CD4-positive, alpha-beta T cell treated with Interleukin-6 for 4 hours (primary cell): ENCODE measurements around the gene S100A14.
A peak's percentile ranks its signal among the peaks of the same experiment; 100 is the strongest.

Experiments
- DNase-seq: peaks from one replicate; pipeline ENCODE4 v3.0.0-alpha.2; 2020; ENCODE audit warnings: mixed read lengths

S100A14 gene

DNA sequence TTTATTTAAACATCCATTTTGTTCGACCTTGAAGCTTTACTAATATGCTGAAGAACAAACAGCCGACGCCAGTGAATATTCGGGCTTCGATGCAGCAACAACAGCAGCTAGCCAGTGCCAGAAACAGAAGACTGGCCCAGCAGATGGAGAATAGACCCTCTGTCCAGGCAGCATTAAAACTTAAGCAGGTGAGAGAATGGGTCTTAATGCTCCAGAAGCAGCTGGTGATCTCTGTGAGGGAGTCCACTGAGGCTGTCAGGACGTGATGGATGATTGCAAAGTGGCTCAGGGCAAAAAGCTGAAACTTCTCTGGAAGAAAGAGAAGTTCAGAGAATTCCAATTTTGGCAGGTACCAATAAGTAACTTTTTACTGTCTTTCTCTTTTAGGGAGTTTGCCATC lies 22.1 kb upstream of the S100A14 start:
- DNase-seq, result no peak

DNA sequence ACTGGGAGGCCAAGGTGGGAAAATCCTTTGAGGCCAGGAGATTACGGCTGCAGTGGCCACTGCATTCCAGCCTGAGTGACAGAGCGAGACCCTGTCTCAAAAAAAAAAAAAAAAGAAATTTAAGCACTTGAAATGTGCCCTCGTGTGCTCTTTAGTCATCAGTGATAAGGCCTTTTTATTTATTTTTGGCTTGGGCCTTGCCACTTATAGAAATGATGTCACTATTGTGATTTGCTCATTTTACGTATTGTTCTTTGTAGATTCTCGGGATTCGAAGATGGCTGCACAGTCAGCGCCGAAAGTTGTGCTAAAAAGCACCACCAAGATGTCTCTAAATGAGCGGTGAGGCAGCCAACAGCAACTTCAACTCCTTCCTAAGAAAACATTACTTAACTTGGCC lies 20.2 kb upstream of the S100A14 start:
- no peak for DNase-seq

- no peak for DNase-seq
These were observed 19.7 kb upstream of the S100A14 start for GRCh38 chr1:153635872-153636271.

- peak; percentile 94 for DNase-seq
These were observed 17.9 kb upstream of the S100A14 start, which contains the start of gene CHTOP for GRCh38 chr1:153633754-153634665. Gene CHTOP (plus strand): TSS chr1:153634066. CDS start chr1:153636589, 2,523 bp downstream.

DNA sequence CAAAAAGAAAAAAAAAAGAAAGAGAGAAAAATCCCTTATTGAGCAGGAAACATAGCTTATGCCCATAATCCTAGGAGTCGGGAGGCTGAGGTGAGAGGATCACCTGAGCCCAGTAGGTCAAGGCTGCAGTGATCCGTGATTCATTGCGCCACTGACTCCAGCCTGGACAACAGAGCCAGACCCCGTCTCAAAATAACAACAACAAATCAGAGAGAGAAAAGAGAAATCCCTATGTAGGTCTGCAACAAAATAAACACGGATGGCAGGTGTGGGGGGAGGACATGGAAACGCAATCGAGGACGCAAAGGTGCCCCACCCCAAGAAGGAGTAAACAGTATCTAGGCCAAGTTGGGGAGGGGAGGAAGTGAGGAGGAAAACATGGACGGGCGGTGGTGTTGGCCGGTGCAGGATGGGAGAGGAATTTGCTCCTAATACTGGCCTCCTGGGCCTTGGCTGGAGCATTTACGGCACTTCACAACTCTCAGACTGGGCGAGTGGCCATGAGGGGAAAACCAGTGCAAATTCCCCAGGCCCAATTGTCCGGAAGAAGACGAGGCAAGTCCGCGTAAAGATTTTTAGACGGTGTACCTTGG lies 17.1 kb upstream of the S100A14 start:
- DNase-seq, result no peak

DNA sequence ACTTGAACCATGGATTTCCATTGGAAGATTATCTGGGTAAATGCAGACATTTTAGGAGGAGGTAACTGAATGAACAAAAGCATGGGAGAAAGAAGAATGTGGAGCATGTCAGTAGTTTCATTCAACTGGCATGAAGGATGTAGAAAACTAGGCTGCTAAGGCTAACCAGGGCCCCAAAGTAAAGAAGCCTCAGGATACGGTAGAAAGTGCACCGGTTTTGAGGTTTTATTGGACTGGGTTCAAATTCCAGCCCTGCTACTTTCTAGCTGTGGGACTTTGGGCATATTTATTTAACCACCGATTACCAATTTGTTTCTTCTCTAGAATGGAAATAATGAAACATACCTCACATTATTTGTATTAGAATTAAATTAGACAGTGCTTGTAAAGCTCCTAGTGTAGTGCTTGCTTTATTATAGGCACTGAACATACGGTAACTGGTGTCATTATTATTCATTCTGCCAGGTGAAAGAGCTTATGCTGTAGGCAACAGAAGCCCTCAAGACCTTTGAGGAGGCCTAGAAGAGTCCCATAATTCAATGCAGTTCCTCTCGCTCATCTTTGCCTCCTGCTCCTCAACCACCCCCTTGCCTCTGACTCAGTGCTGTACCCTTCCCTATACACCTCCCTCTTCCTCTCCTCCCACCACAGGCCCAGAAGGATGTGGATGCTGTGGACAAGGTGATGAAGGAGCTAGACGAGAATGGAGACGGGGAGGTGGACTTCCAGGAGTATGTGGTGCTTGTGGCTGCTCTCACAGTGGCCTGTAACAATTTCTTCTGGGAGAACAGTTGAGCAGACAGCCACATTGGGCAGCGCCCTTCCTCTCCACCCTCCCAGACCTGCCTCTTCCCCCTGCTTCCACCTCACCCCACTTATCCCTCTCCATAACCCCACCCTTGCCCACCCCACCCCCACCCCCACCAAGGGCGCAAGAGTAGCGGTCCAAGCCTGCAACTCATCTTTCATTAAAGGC lies 15.2 kb upstream of the S100A14 start:
- DNase-seq, result no peak

- no peak for DNase-seq
These were observed 14.3 kb upstream of the S100A14 start for GRCh38 chr1:153630384-153630783.

GRCh38 chr1:153629971-153630370 lies 13.8 kb upstream of the S100A14 start:
- no peak for DNase-seq

- DNase-seq, result no peak
These were observed 13.2 kb upstream of the S100A14 start for GRCh38 chr1:153629343-153629665.

- DNase-seq, result no peak
These were observed 12.7 kb upstream of the S100A14 start for GRCh38 chr1:153628638-153629342.

DNA sequence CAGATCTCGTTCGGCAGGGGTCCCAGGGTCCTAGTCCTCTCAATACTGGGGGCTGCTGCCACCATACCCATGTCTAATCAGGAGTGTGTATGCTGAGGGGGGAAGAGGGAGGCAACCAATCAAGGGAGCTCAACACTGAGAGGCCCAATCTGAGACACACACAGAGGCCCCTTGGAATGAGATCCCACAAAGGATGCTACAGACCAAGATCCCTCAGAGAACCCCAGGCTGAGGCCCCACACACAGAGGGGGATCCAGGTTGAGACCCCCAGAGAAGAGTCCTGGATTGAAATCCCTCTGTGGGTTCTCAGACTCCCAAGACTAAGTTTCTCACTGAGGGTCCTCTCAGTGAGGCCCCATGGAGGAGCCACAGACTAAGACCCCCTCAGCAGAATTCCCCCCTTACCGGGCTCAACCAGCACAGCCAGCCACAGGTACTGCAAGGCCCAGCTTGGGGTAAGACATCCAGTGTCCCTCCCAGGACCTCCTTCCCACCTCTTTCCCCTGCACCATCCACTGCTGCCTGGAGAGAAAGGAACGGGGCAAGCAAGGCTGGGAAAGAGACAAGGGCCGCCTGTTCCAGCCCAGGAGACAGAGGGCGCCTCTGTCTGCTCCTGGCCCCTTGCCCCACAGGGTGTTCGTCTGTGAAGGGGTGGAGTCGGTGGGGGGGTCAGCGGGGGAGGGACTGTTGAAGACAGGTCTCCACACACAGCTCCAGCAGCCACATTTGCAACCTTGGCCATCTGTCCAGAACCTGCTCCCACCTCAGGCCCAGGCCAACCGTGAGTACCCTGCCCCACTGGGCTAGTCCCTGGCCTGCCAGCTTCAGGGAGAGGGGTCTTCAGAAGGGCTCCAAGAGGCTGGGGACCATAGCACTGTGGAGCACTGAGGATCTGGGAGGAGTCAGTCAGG lies 11.8 kb upstream of the S100A14 start, which contains the start of gene S100A1:
Gene S100A1, plus strand, starts transcription at position 720 of the 912 bp plus-strand sequence. CDS start 2,088 bp downstream, outside the sequence.
- no peak for DNase-seq

GRCh38 chr1:153626904-153627714 lies 11.0 kb upstream of the S100A14 start, which contains the start of gene S100A13:
Gene S100A13 (minus strand): TSS chr1:153627505. CDS start chr1:153626472, 1,033 bp downstream.
- DNase-seq, result no peak

DNA sequence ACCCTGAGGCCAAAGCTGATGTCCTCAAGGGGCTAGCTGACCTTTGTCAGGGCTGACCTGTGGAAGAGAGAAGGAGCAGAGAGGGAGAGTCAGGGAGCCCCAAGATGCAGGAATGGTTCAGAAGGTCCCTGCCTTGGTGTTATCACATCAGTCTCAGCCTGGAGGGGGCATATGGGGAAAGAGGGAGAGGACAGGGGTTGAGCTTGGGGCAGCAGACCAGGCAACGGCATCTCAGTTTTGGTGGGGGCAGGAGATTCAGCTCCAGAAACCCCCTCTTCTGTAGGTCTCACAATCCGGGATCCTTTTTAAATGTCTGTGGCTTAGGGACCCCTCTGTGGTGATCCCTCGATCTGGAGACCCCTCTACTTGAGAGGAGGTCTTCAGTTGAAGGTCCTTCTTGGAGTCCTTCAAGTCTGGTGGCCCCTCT lies 10.4 kb upstream of the S100A14 start:
- DNase-seq, result no peak

DNA sequence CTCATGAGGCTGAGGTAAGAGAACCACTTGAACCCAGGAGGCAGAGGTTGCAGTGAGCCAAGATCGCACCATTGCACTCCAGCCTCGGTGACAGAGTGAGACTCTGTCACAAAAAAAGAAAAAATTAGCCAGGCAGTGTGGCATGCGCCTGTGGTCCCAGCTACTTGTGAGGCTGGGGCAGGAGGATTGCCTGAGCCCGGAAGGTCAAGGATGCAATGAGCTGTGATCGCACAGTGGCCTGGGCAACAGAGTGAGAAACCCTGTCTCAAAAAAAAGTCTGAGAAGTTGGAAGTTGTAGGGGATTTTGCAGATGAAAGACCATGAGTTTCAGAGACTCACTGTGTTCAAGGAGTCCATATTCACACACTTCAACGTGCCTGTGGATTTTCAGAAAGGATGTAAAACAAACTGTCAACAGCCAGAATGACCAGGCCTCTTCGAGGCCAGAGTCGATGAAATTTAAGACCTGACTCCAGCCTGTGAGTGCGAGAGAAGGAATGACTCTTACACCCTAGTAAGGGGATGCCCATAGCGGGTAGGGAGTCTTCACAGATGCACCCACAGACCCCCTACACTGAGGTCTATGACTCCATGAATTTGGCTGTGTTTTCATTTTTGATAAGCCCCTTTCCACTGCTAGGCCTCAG lies 9.0 kb upstream of the S100A14 start:
- no peak for DNase-seq

- DNase-seq, result no peak
These were observed 7.0 kb upstream of the S100A14 start for GRCh38 chr1:153623101-153623500.

DNA sequence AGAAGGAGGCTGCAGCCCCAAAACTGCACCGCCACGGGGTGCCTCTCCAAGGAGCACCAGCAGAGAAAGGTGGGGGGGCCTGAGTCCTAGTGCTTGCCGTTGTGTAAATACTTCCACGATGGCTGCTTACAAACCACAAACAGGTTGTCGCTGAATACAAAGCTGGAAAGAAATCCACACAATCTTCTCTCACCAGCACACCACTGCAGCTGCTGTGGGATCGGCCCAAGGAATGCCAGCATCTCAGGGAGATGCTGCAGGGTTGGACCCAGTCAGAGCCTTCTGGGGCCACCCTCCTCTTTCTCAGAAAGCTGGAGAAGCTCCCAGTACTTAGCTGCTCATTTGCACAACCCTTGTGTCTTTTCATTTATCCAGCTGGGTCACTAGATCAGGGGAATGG lies 3.0 kb upstream of the S100A14 start:
- no peak for DNase-seq

- peak; percentile 85 for DNase-seq
These were observed 1.5 kb upstream of the S100A14 start for GRCh38 chr1:153617663-153618062.

GRCh38 chr1:153616917-153617311 lies 789 bp upstream of the S100A14 start:
- no peak for DNase-seq

DNA sequence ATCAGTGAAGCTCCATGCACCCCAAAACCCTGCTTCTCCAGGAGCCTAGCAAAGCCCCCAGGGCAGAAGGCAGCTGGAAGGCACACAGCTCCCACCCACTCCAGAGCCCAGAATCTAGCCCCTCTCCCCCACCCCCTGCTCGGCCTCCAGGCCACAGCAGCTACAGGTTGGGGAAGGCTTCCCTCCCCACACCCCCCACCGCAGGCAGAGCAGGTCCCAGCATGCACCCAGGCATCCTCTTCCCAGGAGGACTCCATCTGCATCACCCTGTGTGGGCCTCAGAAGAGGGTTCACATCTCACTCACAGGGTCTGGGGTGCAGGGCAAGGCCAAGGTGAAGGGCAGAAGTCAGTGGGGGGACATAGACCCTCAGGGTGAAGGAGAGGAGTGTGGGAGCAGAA lies 719 bp downstream of the S100A14 start:
- DNase-seq, result no peak

GRCh38 chr1:153614906-153615305 lies 1.2 kb downstream of the S100A14 start:
- no peak for DNase-seq
